ENCODE measurements around the gene COX4I2. TPM values are rescaled to one million over a fixed set of nuclear protein-coding genes. Genes with fewer than 3 reads are reported as not detected.

COX4I2 gene
- total RNA-seq, 1 donor from 2014 or later = not detected

DNA sequence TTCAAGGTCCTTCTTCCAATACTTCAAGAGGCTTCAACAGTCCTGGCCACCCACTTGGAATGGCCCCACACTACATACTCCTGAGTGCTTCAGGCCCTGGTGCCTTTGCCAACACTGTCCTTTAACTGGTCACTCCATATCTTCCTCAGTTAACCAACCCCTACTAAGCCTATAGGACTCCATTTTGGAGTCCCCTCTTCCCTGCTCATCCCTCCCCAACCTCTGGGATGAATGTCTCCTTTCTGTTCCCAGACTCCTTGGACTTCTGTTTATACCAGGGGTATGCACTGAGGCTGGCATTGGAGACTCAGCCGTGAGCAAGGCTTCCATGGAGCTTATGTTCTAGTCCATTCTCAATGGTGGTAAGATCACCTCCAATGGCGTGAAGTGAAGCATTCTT is 33.6 kb downstream of the COX4I2 start:
- TF ChIP-seq, protein P1, sequence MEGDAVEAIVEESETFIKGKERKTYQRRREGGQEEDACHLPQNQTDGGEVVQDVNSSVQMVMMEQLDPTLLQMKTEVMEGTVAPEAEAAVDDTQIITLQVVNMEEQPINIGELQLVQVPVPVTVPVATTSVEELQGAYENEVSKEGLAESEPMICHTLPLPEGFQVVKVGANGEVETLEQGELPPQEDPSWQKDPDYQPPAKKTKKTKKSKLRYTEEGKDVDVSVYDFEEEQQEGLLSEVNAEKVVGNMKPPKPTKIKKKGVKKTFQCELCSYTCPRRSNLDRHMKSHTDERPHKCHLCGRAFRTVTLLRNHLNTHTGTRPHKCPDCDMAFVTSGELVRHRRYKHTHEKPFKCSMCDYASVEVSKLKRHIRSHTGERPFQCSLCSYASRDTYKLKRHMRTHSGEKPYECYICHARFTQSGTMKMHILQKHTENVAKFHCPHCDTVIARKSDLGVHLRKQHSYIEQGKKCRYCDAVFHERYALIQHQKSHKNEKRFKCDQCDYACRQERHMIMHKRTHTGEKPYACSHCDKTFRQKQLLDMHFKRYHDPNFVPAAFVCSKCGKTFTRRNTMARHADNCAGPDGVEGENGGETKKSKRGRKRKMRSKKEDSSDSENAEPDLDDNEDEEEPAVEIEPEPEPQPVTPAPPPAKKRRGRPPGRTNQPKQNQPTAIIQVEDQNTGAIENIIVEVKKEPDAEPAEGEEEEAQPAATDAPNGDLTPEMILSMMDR (IDR thresholded peaks at IDR 0.05; ENCODE audit: insufficient read depth, low read length, severe bottlenecking) = no peak
- Histone ChIP-seq H3K4me3 (ENCODE audit: low read depth, low read length) (no peak overlapping the region), H3K36me3 (ENCODE audit: control insufficient read depth, insufficient read depth, low read length) (peaks cover 18% of the 10 kb centered on the region), H3K27me3 (ENCODE audit: control insufficient read depth, insufficient read depth, low read length) (no peaks in the 10 kb centered on the region)
- DNase-seq (ENCODE audit: low read depth) (no peak), FAIRE-seq (no peak)

GRCh38 chr20:31673435-31673834 is 35.7 kb downstream of the COX4I2 start:
- FAIRE-seq (no peak), DNase-seq (ENCODE audit: low read depth) (no peak)
- TF ChIP-seq, protein P1 (IDR thresholded peaks at IDR 0.05; ENCODE audit: insufficient read depth, low read length, severe bottlenecking) = no peak
- Histone ChIP-seq H3K4me3 (ENCODE audit: low read depth, low read length) (no peak overlapping the region), H3K36me3 (ENCODE audit: control insufficient read depth, insufficient read depth, low read length) (peaks cover 24% of the 10 kb centered on the region), H3K27me3 (ENCODE audit: control insufficient read depth, insufficient read depth, low read length) (no peaks in the 10 kb centered on the region)

DNA sequence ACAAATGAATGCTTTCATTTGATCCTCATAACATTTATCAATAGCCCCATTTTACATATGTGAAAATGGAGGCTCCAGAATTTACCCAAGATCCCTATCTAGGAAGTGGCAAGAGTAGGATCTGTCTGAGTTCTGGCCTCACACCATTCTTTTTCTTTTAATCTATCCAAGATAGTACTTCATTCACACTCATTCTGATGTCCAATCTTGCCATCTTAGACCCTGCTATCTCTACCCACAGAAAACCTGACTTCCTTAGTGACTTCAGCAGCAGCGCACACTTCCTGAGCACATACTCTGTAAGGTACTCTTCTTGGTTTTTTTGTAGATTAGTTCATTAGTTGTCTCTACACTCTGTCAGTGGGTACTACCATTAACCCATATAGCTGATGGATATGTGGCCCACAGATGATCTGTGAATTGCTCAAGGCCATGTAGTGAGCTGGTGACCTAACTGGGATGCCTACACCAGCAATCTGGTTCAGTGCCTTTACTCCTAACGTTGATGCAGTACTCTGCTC is 36.3 kb downstream of the COX4I2 start:
- TF ChIP-seq, protein P1 (IDR thresholded peaks at IDR 0.05; ENCODE audit: insufficient read depth, low read length, severe bottlenecking) = no peak
- FAIRE-seq (no peak), DNase-seq (ENCODE audit: low read depth) (no peak)
- H3K36me3 ChIP-seq (ENCODE audit: control insufficient read depth, insufficient read depth, low read length) = peaks cover 24% of the 10 kb centered on the region
- no peaks in the 10 kb centered on the region for H3K27me3 ChIP-seq (ENCODE audit: control insufficient read depth, insufficient read depth, low read length)
- H3K4me3 ChIP-seq (ENCODE audit: low read depth, low read length) = no peak overlapping the region

DNA sequence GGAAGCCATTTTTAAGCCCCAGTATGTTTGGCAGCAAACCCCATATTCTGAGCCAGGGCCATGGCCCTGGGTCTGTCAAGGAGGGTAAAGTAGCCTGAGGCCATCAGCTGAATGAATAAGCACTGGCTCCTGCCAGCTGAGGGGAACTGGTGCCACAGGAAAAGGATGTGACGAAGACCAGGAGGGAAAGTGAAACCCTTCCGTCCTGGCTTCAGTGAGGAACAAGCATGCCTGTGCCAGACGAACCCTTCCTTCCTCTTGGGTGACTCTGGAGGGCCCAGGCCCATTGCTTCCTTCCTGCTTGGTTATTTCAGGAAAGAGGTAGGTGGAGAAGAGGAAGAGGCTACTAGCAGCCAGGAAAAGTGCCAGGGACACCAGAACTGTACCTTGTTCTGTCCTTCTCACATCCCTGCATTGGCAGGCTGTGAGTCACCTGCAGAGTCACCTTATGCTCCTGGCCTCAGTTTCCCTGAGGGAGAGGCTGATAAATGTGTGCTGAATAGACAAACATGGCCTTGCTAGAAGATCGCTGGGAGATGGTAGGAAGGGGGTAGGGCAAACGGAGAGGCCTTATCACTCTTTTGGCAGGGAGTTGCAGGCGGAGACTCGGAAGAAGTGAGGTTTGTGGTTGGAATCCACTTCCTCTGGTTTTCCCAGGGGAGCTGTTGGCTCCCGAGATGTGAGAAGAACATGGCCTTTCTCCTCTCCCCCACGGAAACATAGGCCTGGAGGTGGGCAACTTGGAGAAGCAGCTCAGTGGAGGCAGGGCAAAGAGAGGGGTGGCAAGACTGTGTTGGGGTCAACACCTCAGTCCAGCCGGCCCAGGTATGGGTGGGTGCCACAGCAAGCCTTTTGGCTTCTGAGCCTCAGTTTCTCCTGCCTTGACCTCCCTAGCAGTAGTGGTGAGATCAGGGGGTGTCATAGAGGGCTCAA is 37.4 kb downstream of the COX4I2 start:
- Histone ChIP-seq H3K27me3 (ENCODE audit: control insufficient read depth, insufficient read depth, low read length) (no peaks in the 10 kb centered on the region), H3K4me3 (ENCODE audit: low read depth, low read length) (no peak overlapping the region), H3K36me3 (ENCODE audit: control insufficient read depth, insufficient read depth, low read length) (peaks cover 19% of the 10 kb centered on the region)
- DNase-seq (ENCODE audit: low read depth) (peak; percentile 82), FAIRE-seq (no peak)
- TF ChIP-seq, protein P1 (IDR thresholded peaks at IDR 0.05; ENCODE audit: insufficient read depth, low read length, severe bottlenecking) = no peak

DNA sequence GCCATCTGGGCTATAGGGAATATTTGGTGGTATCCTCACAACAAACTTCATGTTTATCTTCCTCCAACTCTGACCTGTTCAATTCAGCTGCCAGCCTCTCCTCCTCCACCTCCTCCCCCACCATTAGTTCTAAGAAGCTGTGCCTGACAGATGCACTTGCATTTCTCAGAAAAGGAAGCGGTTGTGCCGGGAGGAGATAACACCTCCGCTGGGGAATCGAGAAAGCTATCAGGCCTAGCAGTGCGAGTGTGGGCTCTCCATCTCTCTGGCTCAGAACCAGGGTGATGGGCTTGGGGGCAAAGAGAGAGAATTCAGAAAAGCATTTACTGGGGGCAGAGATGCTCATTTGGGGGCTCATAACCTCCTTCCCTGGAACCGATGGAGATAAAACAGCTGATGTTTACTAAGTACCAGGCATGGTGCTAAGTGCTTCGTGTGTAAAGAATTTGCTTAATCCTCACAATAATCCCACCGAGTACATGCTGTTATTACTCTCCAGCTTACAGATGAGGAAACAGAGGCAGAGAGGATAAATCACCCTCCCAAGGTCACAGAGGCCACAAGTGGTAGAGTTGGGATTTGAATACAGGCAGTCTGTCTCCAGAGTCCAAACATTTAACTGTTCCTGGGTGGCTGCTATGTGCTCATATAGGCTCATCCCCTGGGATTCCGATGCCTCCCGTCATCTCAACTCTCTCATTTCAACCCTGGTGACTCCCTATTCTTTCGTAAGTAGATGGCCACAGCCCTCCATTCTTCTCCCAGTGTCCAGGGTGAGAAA is 38.3 kb downstream of the COX4I2 start:
- Histone ChIP-seq H3K27me3 (ENCODE audit: control insufficient read depth, insufficient read depth, low read length) (no peaks in the 10 kb centered on the region), H3K4me3 (ENCODE audit: low read depth, low read length) (no peak overlapping the region), H3K36me3 (ENCODE audit: control insufficient read depth, insufficient read depth, low read length) (peaks cover 16% of the 10 kb centered on the region)
- TF ChIP-seq, protein P1 (IDR thresholded peaks at IDR 0.05; ENCODE audit: insufficient read depth, low read length, severe bottlenecking) = no peak
- no peak for DNase-seq (ENCODE audit: low read depth)
- no peak for FAIRE-seq
